GM18517 (cell line): Measurements from ENCODE around the gene ZNF749.

ENCODE experiments used
- ATAC-seq: cut with Tn5 transposase; IDR thresholded peaks from one replicate; pipeline ENCODE4 v1.9.1; 2021; ENCODE audit warnings: mild to moderate bottlenecking, moderate library complexity; ENCODE audit not compliant: unreplicated experiment

The ZNF749 gene

GRCh38 chr19:57435062-57435978, at the start of gene ZNF749:
Gene ZNF749 (plus strand): TSS chr19:57435325. CDS start chr19:57435579, 254 bp downstream.
- ATAC-seq, result peak; percentile 93

- no peak for ATAC-seq
These were observed 45.9 kb upstream of the ZNF749 start for GRCh38 chr19:57389194-57389729.

GRCh38 chr19:57389730-57390598, 45.2 kb upstream of the ZNF749 start, which contains the start of gene ZNF548:
Gene ZNF548 (plus strand): TSS chr19:57389854. CDS start chr19:57390100, 246 bp downstream.
- peak; percentile 97 for ATAC-seq

GRCh38 chr19:57395710-57396109, 39.4 kb upstream of the ZNF749 start:
- ATAC-seq, result no peak

GRCh38 chr19:57398868-57399267, 36.3 kb upstream of the ZNF749 start:
- no peak for ATAC-seq

- ATAC-seq, result no peak
These were observed 31.2 kb upstream of the ZNF749 start for GRCh38 chr19:57403737-57404563.

GRCh38 chr19:57406516-57407123, 28.5 kb upstream of the ZNF749 start:
- ATAC-seq, result no peak

GRCh38 chr19:57410877-57411671, 24.1 kb upstream of the ZNF749 start, which contains the start of gene ZNF17:
Gene ZNF17 (plus strand): TSS chr19:57411161. CDS start chr19:57413616, 2,455 bp downstream.
- ATAC-seq, result peak; percentile 94

GRCh38 chr19:57419439-57419838, 15.7 kb upstream of the ZNF749 start:
- ATAC-seq, result no peak

GRCh38 chr19:57421037-57421436, 14.1 kb upstream of the ZNF749 start:
- no peak for ATAC-seq

- peak; percentile 4 for ATAC-seq
These were observed 601 bp upstream of the ZNF749 start for GRCh38 chr19:57434386-57435061.

- no peak for ATAC-seq
These were observed 1.3 kb downstream of the ZNF749 start for GRCh38 chr19:57436417-57436816.

GRCh38 chr19:57437931-57438330, 2.8 kb downstream of the ZNF749 start:
- no peak for ATAC-seq

- no peak for ATAC-seq
These were observed 3.8 kb downstream of the ZNF749 start for GRCh38 chr19:57438925-57439324.

GRCh38 chr19:57441979-57442752, 7.0 kb downstream of the ZNF749 start:
- ATAC-seq, result no peak

GRCh38 chr19:57443121-57443696, 8.1 kb downstream of the ZNF749 start:
- no peak for ATAC-seq

- no peak for ATAC-seq
These were observed 17.2 kb downstream of the ZNF749 start for GRCh38 chr19:57452307-57452706.
